Measurements from ENCODE around the gene HDLBP. TPM values are rescaled to one million over a fixed set of nuclear protein-coding genes. Genes with fewer than 3 reads are reported as not detected.

HDLBP gene
- total RNA-seq, 1 experiment from 2014 or later: 510 TPM

DNA sequence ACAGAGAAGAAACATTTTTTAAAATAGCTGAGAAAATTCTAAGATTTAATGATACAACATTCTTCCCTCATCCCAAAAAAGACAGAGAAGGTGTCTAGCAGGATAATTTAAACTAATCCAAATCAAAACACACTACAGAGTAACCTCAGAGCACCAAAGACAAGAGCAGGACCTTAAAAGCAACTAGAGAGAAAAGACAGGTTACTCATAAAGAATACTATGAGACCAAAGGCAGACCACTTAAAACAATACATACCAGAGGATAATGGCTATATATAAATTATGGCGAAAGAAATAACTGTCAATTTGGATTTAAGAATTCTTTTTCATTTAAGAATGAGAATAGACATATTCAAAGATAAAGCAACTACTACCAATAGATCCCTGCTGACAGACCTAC is 40.0 kb downstream of the HDLBP start:
- BruUV-seq (replicated peaks): no TSS peak
- H3K4me3 ChIP-seq (ENCODE audit: low read depth, low read length, poor library complexity, severe bottlenecking): no peak overlapping the region
- H3K36me3 ChIP-seq (ENCODE audit: insufficient read depth, low read length, poor library complexity, severe bottlenecking): no peaks in the 10 kb centered on the region
- TF ChIP-seq, protein P1, sequence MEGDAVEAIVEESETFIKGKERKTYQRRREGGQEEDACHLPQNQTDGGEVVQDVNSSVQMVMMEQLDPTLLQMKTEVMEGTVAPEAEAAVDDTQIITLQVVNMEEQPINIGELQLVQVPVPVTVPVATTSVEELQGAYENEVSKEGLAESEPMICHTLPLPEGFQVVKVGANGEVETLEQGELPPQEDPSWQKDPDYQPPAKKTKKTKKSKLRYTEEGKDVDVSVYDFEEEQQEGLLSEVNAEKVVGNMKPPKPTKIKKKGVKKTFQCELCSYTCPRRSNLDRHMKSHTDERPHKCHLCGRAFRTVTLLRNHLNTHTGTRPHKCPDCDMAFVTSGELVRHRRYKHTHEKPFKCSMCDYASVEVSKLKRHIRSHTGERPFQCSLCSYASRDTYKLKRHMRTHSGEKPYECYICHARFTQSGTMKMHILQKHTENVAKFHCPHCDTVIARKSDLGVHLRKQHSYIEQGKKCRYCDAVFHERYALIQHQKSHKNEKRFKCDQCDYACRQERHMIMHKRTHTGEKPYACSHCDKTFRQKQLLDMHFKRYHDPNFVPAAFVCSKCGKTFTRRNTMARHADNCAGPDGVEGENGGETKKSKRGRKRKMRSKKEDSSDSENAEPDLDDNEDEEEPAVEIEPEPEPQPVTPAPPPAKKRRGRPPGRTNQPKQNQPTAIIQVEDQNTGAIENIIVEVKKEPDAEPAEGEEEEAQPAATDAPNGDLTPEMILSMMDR (conservative IDR thresholded peaks at IDR 0.05; ENCODE audit: low read depth, low read length): no peak
- no peak for TF ChIP-seq EZH2 (IDR thresholded peaks at IDR 0.05; ENCODE audit: borderline replicate concordance, low read depth, low read length, poor library complexity, severe bottlenecking)
- no peak for DNase-seq (ENCODE audit: low spot score)
- no peaks in the 10 kb centered on the region for H3K27me3 ChIP-seq (replicated peaks; ENCODE audit: insufficient read depth, low read depth, low read length, poor library complexity)
- peaks cover 4% of the 10 kb centered on the region for H3K9me3 ChIP-seq (ENCODE audit: low read depth, low read length, poor library complexity, severe bottlenecking)
- ChIA-PET CTCF (no interaction called here), POLR2A (ENCODE audit: low non-redundant PET) (no interaction called here)
- H3K4me1 ChIP-seq (ENCODE audit: insufficient read depth, low read length, poor library complexity, severe bottlenecking): peaks cover 14% of the 10 kb centered on the region
- intact Hi-C loops (cut with micrococcal nuclease; ENCODE audit: unreplicated experiment): no loop called here
- no peak overlapping the region for H3K27ac ChIP-seq (ENCODE audit: low read depth, low read length, poor library complexity, severe bottlenecking)

- BruUV-seq (replicated peaks): no TSS peak
- ChIA-PET POLR2A (ENCODE audit: low non-redundant PET) (interaction anchor here (0.7 kb wide), 1 partner anchor 33 kb away, joined by 3 read pairs; no protein-coding TSS in a partner anchor), CTCF (no interaction called here)
- Histone ChIP-seq H3K9me3 (ENCODE audit: low read depth, low read length, poor library complexity, severe bottlenecking) (peaks cover 4% of the 10 kb centered on the region), H3K4me3 (ENCODE audit: low read depth, low read length, poor library complexity, severe bottlenecking) (no peak overlapping the region), H3K4me1 (ENCODE audit: insufficient read depth, low read length, poor library complexity, severe bottlenecking) (peaks cover 13% of the 10 kb centered on the region), H3K36me3 (ENCODE audit: insufficient read depth, low read length, poor library complexity, severe bottlenecking) (peaks cover under 1% of the 10 kb centered on the region), H3K27ac (ENCODE audit: low read depth, low read length, poor library complexity, severe bottlenecking) (no peak overlapping the region), H3K27me3 (replicated peaks; ENCODE audit: insufficient read depth, low read depth, low read length, poor library complexity) (no peaks in the 10 kb centered on the region)
- no peak for TF ChIP-seq EZH2 (IDR thresholded peaks at IDR 0.05; ENCODE audit: borderline replicate concordance, low read depth, low read length, poor library complexity, severe bottlenecking)
- TF ChIP-seq, protein P1 (conservative IDR thresholded peaks at IDR 0.05; ENCODE audit: low read depth, low read length): no peak
- DNase-seq (ENCODE audit: low spot score): no peak
- intact Hi-C loops (cut with micrococcal nuclease; ENCODE audit: unreplicated experiment): no loop called here
Observed at GRCh38 chr2:241274127-241274526, 41.3 kb downstream of the HDLBP start.

GRCh38 chr2:241273210-241274020 is 42.1 kb downstream of the HDLBP start:
- Histone ChIP-seq H3K27ac (ENCODE audit: low read depth, low read length, poor library complexity, severe bottlenecking) (peak overlapping the region; percentile 28), H3K4me1 (ENCODE audit: insufficient read depth, low read length, poor library complexity, severe bottlenecking) (peaks cover 11% of the 10 kb centered on the region), H3K36me3 (ENCODE audit: insufficient read depth, low read length, poor library complexity, severe bottlenecking) (peaks cover 8% of the 10 kb centered on the region), H3K27me3 (replicated peaks; ENCODE audit: insufficient read depth, low read depth, low read length, poor library complexity) (no peaks in the 10 kb centered on the region), H3K4me3 (ENCODE audit: low read depth, low read length, poor library complexity, severe bottlenecking) (peak overlapping the region; percentile 89), H3K9me3 (ENCODE audit: low read depth, low read length, poor library complexity, severe bottlenecking) (peaks cover 4% of the 10 kb centered on the region)
- DNase-seq (ENCODE audit: low spot score): peak; percentile 17
- no TSS peak for BruUV-seq (replicated peaks)
- POLR2A ChIA-PET (ENCODE audit: low non-redundant PET): interaction anchor here (0.7 kb wide), 1 partner anchor 32 kb away, joined by 3 read pairs; no protein-coding TSS in a partner anchor
- TF ChIP-seq, protein P1 (conservative IDR thresholded peaks at IDR 0.05; ENCODE audit: low read depth, low read length): 0 out of 2 replicates have a peak, but pooled peaks have one; percentile 13
- TF ChIP-seq EZH2 (IDR thresholded peaks at IDR 0.05; ENCODE audit: borderline replicate concordance, low read depth, low read length, poor library complexity, severe bottlenecking): no peak
- CTCF ChIA-PET: no interaction called here
- intact Hi-C loops (cut with micrococcal nuclease; ENCODE audit: unreplicated experiment): no loop called here
